K562 (cell line): ENCODE measurements around the gene MVD. TPM values are rescaled to one million over a fixed set of nuclear protein-coding genes. Genes with fewer than 3 reads are reported as not detected.
A peak's percentile ranks its signal among the peaks of the same experiment; 100 is the strongest.

Source experiments
- AFF4 ChIP-seq: sonication (generic); formaldehyde crosslinking; IDR thresholded peaks from 2 replicates; pipeline ENCODE4 v1.8.0; 2023; ENCODE audit warnings: mild to moderate bottlenecking, missing genetic modification reagents
- ATF3 ChIP-seq, 2 experiments: fragments of 450-650 bp in 1 of 2; sonication (generic) in 1 of 2; formaldehyde crosslinking in 1 of 2; IDR thresholded peaks in 1 of 2; conservative IDR thresholded peaks in 1 of 2; 2 replicates each; pipeline versions ENCODE4 v1.6.1 to v1.8.1; 2016 to 2023; ENCODE audit warnings: mild to moderate bottlenecking in 2 of 2, moderate library complexity in 2 of 2, inconsistent platforms in 1 of 2, missing genetic modification reagents in 1 of 2
- CSDE1 ChIP-seq, 2 experiments: fragments of 450-650 bp; IDR thresholded peaks; 2 replicates each; pipeline ENCODE4 v1.6.1; 2016; ENCODE audit warnings: mild to moderate bottlenecking in 1 of 2
- CXXC5 ChIP-seq: fragments of 250-450 bp; sonication (Bioruptor Pico); IDR thresholded peaks from 2 replicates; pipeline ENCODE4 v1.8.0; 2022; ENCODE audit warnings: inconsistent platforms, mild to moderate bottlenecking, moderate library complexity
- E2F8 ChIP-seq: fragments of 450-650 bp; IDR thresholded peaks from 2 replicates; pipeline ENCODE4 v1.7.1; 2018; ENCODE audit warnings: mild to moderate bottlenecking, low read depth; ENCODE audit not compliant: partially characterized antibody
- ESRRA ChIP-seq: fragments of 450-650 bp; IDR thresholded peaks from 2 replicates; pipeline ENCODE4 v1.6.1; 2014; ENCODE audit warnings: low read depth, mild to moderate bottlenecking, moderate library complexity, borderline replicate concordance
- FIP1L1 ChIP-seq: fragments of 200-400 bp; formaldehyde crosslinking; IDR thresholded peaks from 2 replicates; pipeline ENCODE4 v1.6.1; 2018; ENCODE audit warnings: mild to moderate bottlenecking, low read depth, low read length; ENCODE audit not compliant: poor library complexity, severe bottlenecking
- GABPB1 ChIP-seq: sonication (generic); formaldehyde crosslinking; IDR thresholded peaks from 2 replicates; pipeline ENCODE4 v1.8.0; 2022; ENCODE audit warnings: mild to moderate bottlenecking, missing genetic modification reagents
- GATA2 ChIP-seq: sonication (generic); formaldehyde crosslinking; IDR thresholded peaks from 2 replicates; pipeline ENCODE4 v1.4.0; 2020; ENCODE audit warnings: mild to moderate bottlenecking, missing genetic modification reagents
- HDAC2 ChIP-seq: fragments of 450-650 bp; IDR thresholded peaks from 2 replicates; pipeline ENCODE4 v1.6.1; 2016; ENCODE audit warnings: mild to moderate bottlenecking
- L3MBTL2 ChIP-seq: fragments of 450-650 bp; IDR thresholded peaks from 2 replicates; pipeline ENCODE4 v1.6.1; 2016; ENCODE audit warnings: mild to moderate bottlenecking, moderate library complexity
- LEF1 ChIP-seq: fragments of 450-650 bp; IDR thresholded peaks from 2 replicates; pipeline ENCODE4 v1.6.1; 2016; ENCODE audit warnings: mild to moderate bottlenecking
- SLC30A9 ChIP-seq: fragments of 250-450 bp; sonication (Bioruptor Pico); IDR thresholded peaks from 2 replicates; pipeline ENCODE4 v1.8.0; 2022; ENCODE audit warnings: mild to moderate bottlenecking, moderate library complexity
- TBL1XR1 ChIP-seq, 2 experiments: IDR thresholded peaks; 2 replicates each; pipeline ENCODE4 v1.6.1; 2012; ENCODE audit warnings: improper control_type of control experiment in 2 of 2, low read length in 2 of 2, mild to moderate bottlenecking in 1 of 2
- TBP ChIP-seq: optimal IDR thresholded peaks from 2 replicates; pipeline ENCODE3; 2011; ENCODE audit warnings: low read depth, low read length, improper control_type of control experiment
- ZHX1 ChIP-seq: fragments of 150-350 bp; conservative IDR thresholded peaks from 2 replicates; pipeline ENCODE4 v1.6.1; 2014; ENCODE audit warnings: low read length
- ZNF282 ChIP-seq: sonication (generic); formaldehyde crosslinking; IDR thresholded peaks from 2 replicates; pipeline ENCODE4 v1.8.1; 2023; ENCODE audit warnings: missing genetic modification reagents
- polyA plus RNA-seq, 8 experiments: library from polyadenylated mRNA; depleted of rRNA in 4 of 8; stranded (reverse) in 5 of 8; unstranded in 3 of 8; fragments of >200 nt; fragmentation: Nextera tagmentation in 2 of 8; fragmentation: Illumina TruSeq in 1 of 8; extraction: Ambion mirVana in 2 of 8; extraction: Trizol in 1 of 8; gene quantifications; 2 replicates each; pipeline versions ENCODE4 v1.2.1 to v1.2.3, GENCODE V29; 2011 to 2014; ENCODE audit warnings: inconsistent platforms in 1 of 8, missing spikeins in 1 of 8
- total RNA-seq, 7 experiments: library from RNA; depleted of rRNA in 6 of 7; stranded (reverse); fragments of >200 nt in 6 of 7; fragmentation: Illumina TruSeq in 2 of 7; extraction: Trizol in 2 of 7; gene quantifications; 2 replicates each; pipeline versions ENCODE4 v1.2.1 to v1.2.3, GENCODE V29; 2011 to 2021; ENCODE audit warnings: low replicate concordance in 1 of 7

Gene MVD
- total and polyA plus RNA-seq, 9 of the 15 experiments (the other 6 are each of a cell fraction or from before 2014, with no cell fraction given) = 12.2 to 141 (median 45.3) TPM

GRCh38 chr16:88706229-88706964 is 43.5 kb upstream of the MVD start, which contains the start of the genes CTU2 and RNF166 (continued):
- TF ChIP-seq ZNF282 (peak; percentile 93; the same call in 1 of the 2 replicates), HDAC2 (peak; percentile 32; the same call in 1 of the 2 replicates), SLC30A9 (CRISPR knock-in tag) (peak; percentile 29; the same call in 1 of the 2 replicates), TBP (peak; percentile 59), FIP1L1 (peak; percentile 86), ESRRA (peak; percentile 83; the same call in 1 of the 2 replicates), CXXC5 (CRISPR knock-in tag) (peak; percentile 100), GATA2 (CRISPR knock-in tag) (no peak), E2F8 (no peak), ZHX1 (peak; percentile 87), TBL1XR1 (IDR thresholded peaks at IDR 0.05; ENCODE audit: low read length in 2 of 2) (peak in 1 of 2 experiments; percentile 99; a peak in 3 of 4 replicates), GABPB1 (CRISPR knock-in tag) (0 out of 2 replicates have a peak, but pooled peaks have one; percentile 24), L3MBTL2 (peak; percentile 79), AFF4 (CRISPR knock-in tag) (no peak), CSDE1 (IDR thresholded peaks at IDR 0.05) (peak in 1 of 2 experiments; percentile 87; a peak in 1 of 4 replicates), LEF1 (no peak), ATF3 (IDR thresholded peaks at IDR 0.05) (peak; percentile 90), ATF3 (CRISPR knock-in tag; conservative IDR thresholded peaks at IDR 0.05) (no peak)
